ENCODE measurements around the gene GALT. TPM values are rescaled to one million over a fixed set of nuclear protein-coding genes. Genes with fewer than 3 reads are reported as not detected.

GALT gene
- total and polyA plus RNA-seq, 2 experiments from 2014 or later = 31.5 to 35.1 TPM

DNA sequence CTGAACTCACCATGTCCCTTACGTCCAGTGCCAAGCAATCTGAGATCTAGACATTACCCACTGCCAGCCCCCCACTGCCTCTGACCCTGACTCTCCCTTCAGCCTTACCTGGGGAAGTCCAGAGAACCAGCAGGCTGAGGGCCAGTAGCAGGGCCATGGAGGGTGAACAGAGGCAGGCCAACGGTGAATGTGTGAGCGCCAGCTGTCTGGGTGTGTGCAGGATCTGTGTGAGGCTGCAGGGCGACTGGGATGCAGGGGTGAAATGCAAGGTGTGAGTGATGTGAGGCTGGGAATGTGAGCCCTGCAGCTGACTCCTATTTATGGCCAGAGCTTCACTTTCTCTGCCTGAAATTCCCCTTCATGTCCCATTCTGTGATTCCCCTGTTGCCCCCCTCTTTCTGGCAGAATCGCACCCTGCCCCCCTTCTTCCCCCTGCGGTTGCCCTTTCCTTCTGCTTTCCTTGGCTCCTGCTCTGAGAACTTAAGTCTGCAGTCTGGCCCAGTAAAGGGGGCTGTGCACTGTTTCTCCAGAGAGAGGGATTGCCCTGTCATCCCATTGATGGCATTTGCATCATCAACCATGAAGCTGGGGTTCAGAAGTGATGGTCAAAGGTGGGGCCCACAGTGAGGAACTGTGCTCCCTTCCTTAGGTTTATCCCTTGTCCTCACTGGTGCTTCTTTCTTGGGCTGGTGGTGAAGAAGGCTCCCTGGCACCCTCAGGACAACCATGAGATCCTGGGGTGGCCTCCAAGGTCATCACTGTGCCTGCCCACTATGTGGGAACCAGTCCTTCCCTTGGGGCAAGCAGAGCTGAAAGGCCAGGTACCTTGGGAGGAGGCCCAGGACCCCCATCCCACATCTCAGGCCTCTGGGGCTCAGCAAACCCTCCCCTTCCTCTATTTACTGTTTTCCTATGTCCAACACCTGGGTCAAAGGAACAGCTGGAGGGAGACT lies 44.8 kb downstream of the GALT start, which contains the start of gene CCL19:
TSS of gene CCL19 (minus strand) at position 294 of the 953 bp plus-strand sequence. CDS start at position 157, 137 bp downstream.
- H3K36me3 ChIP-seq (ENCODE audit: insufficient read depth) = no peaks in the 10 kb centered on the region
- Mint-ChIP-seq H3K27ac (no peak within 1 kb of the TSS), H3K27me3 (ENCODE audit: insufficient read depth, low read depth, poor library complexity) (peaks cover 1% of the 10 kb centered on the region), H3K4me1 (peaks cover 18% of the 10 kb centered on the region), H3K9me3 (no peaks in the 10 kb centered on the region), H3K36me3 (ENCODE audit: low read depth) (no peaks in the 10 kb centered on the region), H3K4me3 (no peak within 1 kb of the TSS)
- no peak for ATAC-seq
- H3K4me3 ChIP-seq = no peak within 1 kb of the TSS
- H3F3A ChIP-seq (replicated peaks; ENCODE audit: low read depth) = no peaks in the 10 kb centered on the region
- H3K4me1 ChIP-seq (ENCODE audit: insufficient read depth) = peaks cover 10% of the 10 kb centered on the region
- DNase-seq (ENCODE audit: low spot score) = no peak
- H3K27ac ChIP-seq (ENCODE audit: low read depth) = no peak within 1 kb of the TSS
- H3K9me2 ChIP-seq (ENCODE audit: insufficient read depth) = no peaks in the 10 kb centered on the region
- H3K4me2 ChIP-seq = no peak within 1 kb of the TSS
- H2AFZ ChIP-seq = no peak within 1 kb of the TSS
- TF ChIP-seq ZNF331 (CRISPR knock-in tag; IDR thresholded peaks at IDR 0.05; ENCODE audit: low read depth) = no peak
- TF ChIP-seq EZH2 (IDR thresholded peaks at IDR 0.05; ENCODE audit: low read depth, unreplicated experiment) = no peak
- TF ChIP-seq, protein P1, sequence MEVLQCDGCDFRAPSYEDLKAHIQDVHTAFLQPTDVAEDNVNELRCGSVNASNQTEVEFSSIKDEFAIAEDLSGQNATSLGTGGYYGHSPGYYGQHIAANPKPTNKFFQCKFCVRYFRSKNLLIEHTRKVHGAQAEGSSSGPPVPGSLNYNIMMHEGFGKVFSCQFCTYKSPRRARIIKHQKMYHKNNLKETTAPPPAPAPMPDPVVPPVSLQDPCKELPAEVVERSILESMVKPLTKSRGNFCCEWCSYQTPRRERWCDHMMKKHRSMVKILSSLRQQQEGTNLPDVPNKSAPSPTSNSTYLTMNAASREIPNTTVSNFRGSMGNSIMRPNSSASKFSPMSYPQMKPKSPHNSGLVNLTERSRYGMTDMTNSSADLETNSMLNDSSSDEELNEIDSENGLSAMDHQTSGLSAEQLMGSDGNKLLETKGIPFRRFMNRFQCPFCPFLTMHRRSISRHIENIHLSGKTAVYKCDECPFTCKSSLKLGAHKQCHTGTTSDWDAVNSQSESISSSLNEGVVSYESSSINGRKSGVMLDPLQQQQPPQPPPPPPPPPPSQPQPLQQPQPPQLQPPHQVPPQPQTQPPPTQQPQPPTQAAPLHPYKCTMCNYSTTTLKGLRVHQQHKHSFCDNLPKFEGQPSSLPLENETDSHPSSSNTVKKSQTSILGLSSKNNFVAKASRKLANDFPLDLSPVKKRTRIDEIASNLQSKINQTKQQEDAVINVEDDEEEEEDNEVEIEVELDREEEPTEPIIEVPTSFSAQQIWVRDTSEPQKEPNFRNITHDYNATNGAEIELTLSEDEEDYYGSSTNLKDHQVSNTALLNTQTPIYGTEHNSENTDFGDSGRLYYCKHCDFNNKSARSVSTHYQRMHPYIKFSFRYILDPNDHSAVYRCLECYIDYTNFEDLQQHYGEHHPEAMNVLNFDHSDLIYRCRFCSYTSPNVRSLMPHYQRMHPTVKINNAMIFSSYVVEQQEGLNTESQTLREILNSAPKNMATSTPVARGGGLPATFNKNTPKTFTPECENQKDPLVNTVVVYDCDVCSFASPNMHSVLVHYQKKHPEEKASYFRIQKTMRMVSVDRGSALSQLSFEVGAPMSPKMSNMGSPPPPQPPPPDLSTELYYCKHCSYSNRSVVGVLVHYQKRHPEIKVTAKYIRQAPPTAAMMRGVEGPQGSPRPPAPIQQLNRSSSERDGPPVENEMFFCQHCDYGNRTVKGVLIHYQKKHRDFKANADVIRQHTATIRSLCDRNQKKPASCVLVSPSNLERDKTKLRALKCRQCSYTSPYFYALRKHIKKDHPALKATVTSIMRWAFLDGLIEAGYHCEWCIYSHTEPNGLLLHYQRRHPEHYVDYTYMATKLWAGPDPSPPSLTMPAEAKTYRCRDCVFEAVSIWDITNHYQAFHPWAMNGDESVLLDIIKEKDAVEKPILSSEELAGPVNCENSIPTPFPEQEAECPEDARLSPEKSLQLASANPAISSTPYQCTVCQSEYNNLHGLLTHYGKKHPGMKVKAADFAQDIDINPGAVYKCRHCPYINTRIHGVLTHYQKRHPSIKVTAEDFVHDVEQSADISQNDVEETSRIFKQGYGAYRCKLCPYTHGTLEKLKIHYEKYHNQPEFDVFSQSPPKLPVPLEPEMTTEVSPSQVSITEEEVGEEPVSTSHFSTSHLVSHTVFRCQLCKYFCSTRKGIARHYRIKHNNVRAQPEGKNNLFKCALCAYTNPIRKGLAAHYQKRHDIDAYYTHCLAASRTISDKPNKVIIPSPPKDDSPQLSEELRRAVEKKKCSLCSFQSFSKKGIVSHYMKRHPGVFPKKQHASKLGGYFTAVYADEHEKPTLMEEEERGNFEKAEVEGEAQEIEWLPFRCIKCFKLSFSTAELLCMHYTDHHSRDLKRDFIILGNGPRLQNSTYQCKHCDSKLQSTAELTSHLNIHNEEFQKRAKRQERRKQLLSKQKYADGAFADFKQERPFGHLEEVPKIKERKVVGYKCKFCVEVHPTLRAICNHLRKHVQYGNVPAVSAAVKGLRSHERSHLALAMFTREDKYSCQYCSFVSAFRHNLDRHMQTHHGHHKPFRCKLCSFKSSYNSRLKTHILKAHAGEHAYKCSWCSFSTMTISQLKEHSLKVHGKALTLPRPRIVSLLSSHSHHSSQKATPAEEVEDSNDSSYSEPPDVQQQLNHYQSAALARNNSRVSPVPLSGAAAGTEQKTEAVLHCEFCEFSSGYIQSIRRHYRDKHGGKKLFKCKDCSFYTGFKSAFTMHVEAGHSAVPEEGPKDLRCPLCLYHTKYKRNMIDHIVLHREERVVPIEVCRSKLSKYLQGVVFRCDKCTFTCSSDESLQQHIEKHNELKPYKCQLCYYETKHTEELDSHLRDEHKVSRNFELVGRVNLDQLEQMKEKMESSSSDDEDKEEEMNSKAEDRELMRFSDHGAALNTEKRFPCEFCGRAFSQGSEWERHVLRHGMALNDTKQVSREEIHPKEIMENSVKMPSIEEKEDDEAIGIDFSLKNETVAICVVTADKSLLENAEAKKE (CRISPR knock-in tag; IDR thresholded peaks at IDR 0.05) = no peak
- H3K27me3 ChIP-seq (ENCODE audit: insufficient read depth) = no peaks in the 10 kb centered on the region
- H4K20me1 ChIP-seq (replicated peaks; ENCODE audit: insufficient read depth) = no peaks in the 10 kb centered on the region
- no peaks in the 10 kb centered on the region for H3K79me2 ChIP-seq (replicated peaks; ENCODE audit: insufficient read depth)

- peaks cover 7% of the 10 kb centered on the region for H3K4me1 ChIP-seq (ENCODE audit: insufficient read depth)
- H3K4me3 ChIP-seq = no peak overlapping the region
- Mint-ChIP-seq H3K4me1 (peaks cover 14% of the 10 kb centered on the region), H3K27ac (no peak overlapping the region), H3K4me3 (no peak overlapping the region), H3K27me3 (ENCODE audit: insufficient read depth, low read depth, poor library complexity) (peaks cover 1% of the 10 kb centered on the region), H3K9me3 (no peaks in the 10 kb centered on the region), H3K36me3 (ENCODE audit: low read depth) (no peaks in the 10 kb centered on the region)
- no peak overlapping the region for H3K27ac ChIP-seq (ENCODE audit: low read depth)
- H3K27me3 ChIP-seq (ENCODE audit: insufficient read depth) = no peaks in the 10 kb centered on the region
- no peaks in the 10 kb centered on the region for H3K79me2 ChIP-seq (replicated peaks; ENCODE audit: insufficient read depth)
- ATAC-seq (no peak), DNase-seq (ENCODE audit: low spot score) (no peak)
- no peaks in the 10 kb centered on the region for H3F3A ChIP-seq (replicated peaks; ENCODE audit: low read depth)
- no peak overlapping the region for H2AFZ ChIP-seq
- no peaks in the 10 kb centered on the region for H4K20me1 ChIP-seq (replicated peaks; ENCODE audit: insufficient read depth)
- H3K36me3 ChIP-seq (ENCODE audit: insufficient read depth) = no peaks in the 10 kb centered on the region
- no peak overlapping the region for H3K4me2 ChIP-seq
- H3K9me2 ChIP-seq (ENCODE audit: insufficient read depth) = no peaks in the 10 kb centered on the region
- TF ChIP-seq EZH2phosphoT487 (IDR thresholded peaks at IDR 0.05; ENCODE audit: unreplicated experiment) (no peak), STAT1 (IDR thresholded peaks at IDR 0.05; ENCODE audit: unreplicated experiment) (no peak), JUNB (IDR thresholded peaks at IDR 0.05; ENCODE audit: unreplicated experiment) (no peak), ZNF331 (CRISPR knock-in tag; IDR thresholded peaks at IDR 0.05; ENCODE audit: low read depth) (no peak), CREB1 (CRISPR knock-in tag; IDR thresholded peaks at IDR 0.05; ENCODE audit: low read depth) (no peak), EZH2 (IDR thresholded peaks at IDR 0.05; ENCODE audit: low read depth, unreplicated experiment) (no peak), NANOG (IDR thresholded peaks at IDR 0.05; ENCODE audit: borderline replicate concordance) (no peak), POLR2AphosphoS5 (IDR thresholded peaks at IDR 0.05; ENCODE audit: low read depth) (no peak)
- TF ChIP-seq, protein P2, sequence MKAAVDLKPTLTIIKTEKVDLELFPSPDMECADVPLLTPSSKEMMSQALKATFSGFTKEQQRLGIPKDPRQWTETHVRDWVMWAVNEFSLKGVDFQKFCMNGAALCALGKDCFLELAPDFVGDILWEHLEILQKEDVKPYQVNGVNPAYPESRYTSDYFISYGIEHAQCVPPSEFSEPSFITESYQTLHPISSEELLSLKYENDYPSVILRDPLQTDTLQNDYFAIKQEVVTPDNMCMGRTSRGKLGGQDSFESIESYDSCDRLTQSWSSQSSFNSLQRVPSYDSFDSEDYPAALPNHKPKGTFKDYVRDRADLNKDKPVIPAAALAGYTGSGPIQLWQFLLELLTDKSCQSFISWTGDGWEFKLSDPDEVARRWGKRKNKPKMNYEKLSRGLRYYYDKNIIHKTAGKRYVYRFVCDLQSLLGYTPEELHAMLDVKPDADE (IDR thresholded peaks at IDR 0.05) = no peak
These were observed 45.5 kb downstream of the GALT start for GRCh38 chr9:34691936-34692315.
